ENCODE measurements around the gene LIG1.

DNA sequence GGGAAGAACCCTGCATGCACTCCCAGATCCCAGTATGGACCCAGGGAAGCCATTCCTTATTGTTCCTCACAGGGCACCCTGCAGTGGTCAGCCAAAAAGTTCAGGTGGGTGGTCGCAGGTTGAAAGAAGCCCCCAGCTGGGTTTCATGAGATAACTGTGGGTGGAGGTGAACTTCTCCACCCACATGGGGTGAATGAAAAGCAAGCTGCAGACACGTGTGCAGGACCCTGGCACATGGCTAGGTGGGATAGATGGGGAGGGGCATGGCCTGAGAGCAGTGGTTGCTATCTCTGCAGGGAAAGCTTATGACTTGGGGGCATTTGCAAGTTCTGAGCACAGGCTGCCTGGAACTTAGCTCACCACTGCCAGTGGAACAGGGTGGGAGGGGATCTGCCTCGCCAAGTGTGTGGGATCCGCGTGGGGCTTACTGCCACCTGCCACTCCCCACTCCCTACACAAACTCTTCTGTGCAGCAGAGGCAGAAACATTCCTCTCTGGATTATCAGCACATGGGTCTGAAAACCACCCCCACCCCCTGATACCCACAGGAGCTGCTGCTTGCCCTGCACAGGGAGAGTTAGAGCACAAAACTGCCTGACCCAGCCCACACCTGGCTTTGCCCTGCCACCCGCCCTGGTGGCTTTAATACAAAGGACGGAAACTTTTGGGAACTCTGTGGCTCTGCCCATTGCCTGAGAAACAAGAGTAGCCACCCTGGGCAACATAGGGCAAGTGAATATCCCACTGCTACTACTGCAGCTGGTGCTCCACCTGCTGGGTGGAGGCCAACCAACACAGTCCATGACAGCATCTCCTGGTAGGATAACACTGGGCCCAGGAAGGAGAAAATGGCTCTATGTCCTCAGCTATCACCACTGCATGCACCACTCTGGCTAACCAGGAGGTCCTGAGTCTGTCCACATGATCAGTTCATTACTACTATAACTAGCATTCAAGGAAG is 84.0 kb downstream of the LIG1 start:
- no peak for TF ChIP-seq EZH2 (IDR thresholded peaks at IDR 0.05; ENCODE audit: insufficient read depth, poor library complexity, severe bottlenecking)
- TF ChIP-seq EZH2phosphoT487 (IDR thresholded peaks at IDR 0.05; ENCODE audit: insufficient read depth, low read depth): no peak
